ENCODE measurements around the gene ECE1.

ECE1 gene

GRCh38 chr1:21168444-21168843, 121.8 kb downstream of the ECE1 start:
- H3K9me3 ChIP-seq (ENCODE audit: insufficient read depth, low read length) = no peaks in the 10 kb centered on the region
- H3K36me3 ChIP-seq (ENCODE audit: insufficient read depth, insufficient read length, low read length) = peaks cover 20% of the 10 kb centered on the region
- H3K4me3 ChIP-seq (ENCODE audit: insufficient read length, low read depth) = no peak overlapping the region
- TF ChIP-seq YY1 (IDR thresholded peaks at IDR 0.05; ENCODE audit: insufficient read depth, insufficient read length) (no peak), SUZ12 (IDR thresholded peaks at IDR 0.05; ENCODE audit: extremely low read depth, insufficient read depth, insufficient read length) (no peak), ZNF274 (IDR thresholded peaks at IDR 0.05; ENCODE audit: low read depth, low read length) (no peak)
- no peaks in the 10 kb centered on the region for H3K4me1 ChIP-seq (ENCODE audit: insufficient read depth, insufficient read length)
- no peak overlapping the region for H3K9ac ChIP-seq (ENCODE audit: insufficient read length, low read depth)
- no peak for DNase-seq (ENCODE audit: low read depth, low spot score)
- no peaks in the 10 kb centered on the region for H3K27me3 ChIP-seq (ENCODE audit: insufficient read depth, insufficient read length)

All from NT2/D1 (cell line).